ENCODE measurements around the gene UBAC1.
"Not testable (repeated sequence)": the region's sequence is repeated elsewhere in the genome, so short reads cannot be mapped to it uniquely, and the experiment has no call there.

The UBAC1 gene

DNA sequence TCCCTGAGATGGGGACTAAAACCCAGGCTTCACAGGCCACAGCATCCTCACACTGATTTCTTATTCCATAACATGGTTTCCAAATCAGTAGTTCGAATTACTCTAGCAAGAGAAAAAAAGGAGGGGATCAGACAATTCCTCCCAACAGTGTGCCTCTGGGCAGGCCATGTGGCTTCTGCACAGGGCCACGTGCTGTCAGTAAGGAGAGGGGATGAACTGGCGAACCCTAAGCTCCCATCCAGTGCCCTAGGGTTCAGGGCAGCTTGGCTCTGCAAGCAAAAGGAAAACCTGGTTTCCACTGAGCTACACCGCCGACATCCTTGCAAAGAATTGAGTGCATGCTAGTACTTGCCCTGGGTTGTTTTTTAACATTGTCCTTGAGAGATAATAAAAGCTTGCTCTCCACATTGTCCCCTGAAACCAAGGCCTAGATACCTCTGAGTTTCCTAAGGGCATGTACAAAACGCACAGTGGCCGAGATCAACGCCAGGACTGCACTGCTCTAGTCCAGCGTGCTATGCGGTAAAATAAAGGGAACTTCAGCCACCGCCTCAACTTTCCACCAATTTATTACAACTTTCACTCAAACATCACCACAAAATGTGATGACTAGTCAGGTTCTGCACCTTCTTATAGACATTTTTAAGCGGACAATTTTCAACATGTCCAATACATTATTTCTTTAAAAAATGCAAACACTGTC is 58.4 kb downstream of the UBAC1 start:
- no peak for DNase-seq (ENCODE audit: low read depth in 1 of 2, low spot score in 1 of 2)

DNA sequence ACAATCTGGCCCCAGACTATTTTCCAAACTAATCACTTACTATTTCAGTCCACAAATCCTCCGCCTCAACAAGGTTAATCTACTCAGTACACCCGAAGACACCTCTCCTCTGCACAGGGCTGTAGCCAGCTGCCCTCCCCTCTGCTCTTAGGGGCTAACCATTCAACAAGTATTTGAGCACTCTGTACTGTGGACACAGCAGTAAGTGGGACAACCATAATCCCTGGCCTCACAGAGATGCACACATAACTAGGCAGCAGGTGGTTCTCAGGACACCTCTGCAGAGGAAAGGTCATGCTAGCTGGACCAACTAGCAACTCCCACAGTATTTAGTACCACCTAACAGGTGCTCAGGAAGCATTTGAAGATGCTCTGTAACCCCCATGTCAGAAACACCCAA is 59.3 kb downstream of the UBAC1 start:
- DNase-seq (ENCODE audit: low read depth in 1 of 2, low spot score in 1 of 2) = no peak

DNA sequence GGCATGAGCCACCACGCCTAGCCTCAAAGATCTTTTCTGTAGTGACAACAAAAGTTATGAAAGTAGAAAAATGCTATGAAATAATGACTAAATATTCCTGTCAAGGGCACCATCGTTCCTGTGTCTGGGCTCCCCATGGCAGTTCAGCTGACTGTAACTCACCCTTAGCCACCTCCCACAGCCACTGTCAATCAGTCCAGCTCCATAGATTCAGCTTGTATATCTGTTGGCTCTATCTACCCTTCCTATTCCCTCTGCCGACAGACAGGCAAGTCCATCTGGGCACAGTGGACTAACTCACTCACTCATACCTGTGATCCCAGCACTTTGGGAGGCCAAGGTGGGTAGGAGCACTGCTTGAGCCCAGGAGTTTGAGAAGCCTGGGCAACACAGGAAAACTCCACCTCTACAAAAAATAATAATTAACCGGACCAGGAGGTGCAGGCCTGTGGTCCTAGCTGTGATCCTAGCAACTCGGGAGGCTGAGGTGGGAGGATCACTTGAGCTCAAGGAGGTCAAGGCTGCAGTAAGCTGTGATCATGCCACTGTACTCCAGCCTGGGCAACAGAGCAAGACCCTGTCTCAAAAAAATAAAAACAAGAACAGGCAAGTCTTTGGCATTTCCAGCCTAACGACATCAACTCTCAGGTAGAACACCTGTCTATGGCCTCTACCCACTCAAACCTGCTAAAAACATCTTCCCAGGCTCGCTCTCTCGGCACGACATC is 60.0 kb downstream of the UBAC1 start:
- DNase-seq (ENCODE audit: low read depth in 1 of 2, low spot score in 1 of 2) = no peak

DNA sequence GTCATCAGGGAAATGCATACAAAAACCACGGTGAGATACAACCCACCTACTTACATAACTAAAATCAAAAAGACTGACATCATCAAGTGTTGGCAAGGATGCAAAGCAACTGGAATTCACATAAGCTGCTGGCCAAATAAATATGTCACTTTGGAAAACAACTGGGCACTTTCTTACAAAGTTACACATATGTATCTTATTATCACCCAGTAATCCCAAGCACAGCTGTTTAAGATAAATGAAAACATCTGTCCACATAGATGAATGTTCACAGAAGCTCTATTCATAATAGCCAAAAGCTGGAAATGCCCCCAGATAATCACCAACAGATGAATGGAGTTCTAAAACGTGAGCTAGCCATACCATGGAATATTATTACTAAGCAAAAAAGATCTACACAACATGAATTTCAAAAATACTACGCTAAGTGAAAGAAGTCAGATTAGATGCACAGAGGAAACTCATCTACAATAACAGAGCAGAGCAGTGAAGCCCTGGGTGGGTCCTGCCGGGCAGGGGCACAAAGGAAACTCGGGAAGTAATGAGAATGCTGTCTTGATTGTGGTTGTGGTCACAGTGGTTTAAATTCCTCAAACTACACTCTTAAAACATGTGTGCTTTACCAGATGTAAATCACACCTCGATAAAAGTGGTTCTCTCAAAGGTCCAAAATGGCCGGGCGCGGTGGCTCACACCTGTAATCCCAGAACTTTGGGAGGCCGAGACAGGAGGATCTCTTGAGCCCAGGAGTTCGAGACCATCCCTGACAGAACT is 62.4 kb downstream of the UBAC1 start:
- DNase-seq (ENCODE audit: low read depth in 1 of 2, low spot score in 1 of 2) = no peak

DNA sequence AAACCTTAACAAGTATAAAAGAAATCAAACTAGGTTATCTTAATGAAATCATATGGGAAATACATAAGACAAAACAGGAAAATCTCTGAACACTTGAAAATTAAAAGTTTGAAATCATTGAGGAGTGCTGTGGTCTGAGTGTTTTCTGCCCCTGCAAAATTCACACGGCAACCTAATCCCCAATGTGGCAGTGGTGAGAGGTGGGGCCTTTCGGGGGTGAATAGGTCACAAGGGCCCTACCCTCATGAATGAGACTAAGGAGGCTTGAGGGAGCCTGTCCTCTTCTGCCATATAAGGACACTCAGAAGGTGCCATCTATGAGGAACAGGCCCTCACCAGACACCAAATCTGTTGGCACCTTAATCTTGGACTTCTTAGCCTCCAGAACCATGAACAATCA is 64.5 kb downstream of the UBAC1 start:
- DNase-seq (ENCODE audit: low read depth in 1 of 2, low spot score in 1 of 2) = no peak

DNA sequence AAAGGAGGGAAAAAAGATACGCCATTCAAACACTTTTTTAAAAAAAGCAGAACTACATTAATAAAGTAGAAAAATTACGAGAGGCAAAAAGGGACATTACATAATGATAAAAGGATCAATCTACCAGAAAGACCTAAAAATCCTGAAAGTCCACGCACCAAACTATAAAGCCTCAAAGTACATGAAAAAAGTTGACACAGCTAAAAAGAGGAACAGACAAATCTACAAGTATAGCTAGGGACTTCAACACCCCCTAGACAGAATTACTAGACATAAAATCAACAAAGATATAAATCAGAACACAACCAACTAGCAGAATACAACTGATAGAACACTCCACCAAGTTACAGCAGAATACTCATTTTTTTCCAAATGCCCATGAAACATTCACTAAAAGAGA is 65.0 kb downstream of the UBAC1 start:
- DNase-seq (ENCODE audit: low read depth in 1 of 2, low spot score in 1 of 2) = no peak

DNA sequence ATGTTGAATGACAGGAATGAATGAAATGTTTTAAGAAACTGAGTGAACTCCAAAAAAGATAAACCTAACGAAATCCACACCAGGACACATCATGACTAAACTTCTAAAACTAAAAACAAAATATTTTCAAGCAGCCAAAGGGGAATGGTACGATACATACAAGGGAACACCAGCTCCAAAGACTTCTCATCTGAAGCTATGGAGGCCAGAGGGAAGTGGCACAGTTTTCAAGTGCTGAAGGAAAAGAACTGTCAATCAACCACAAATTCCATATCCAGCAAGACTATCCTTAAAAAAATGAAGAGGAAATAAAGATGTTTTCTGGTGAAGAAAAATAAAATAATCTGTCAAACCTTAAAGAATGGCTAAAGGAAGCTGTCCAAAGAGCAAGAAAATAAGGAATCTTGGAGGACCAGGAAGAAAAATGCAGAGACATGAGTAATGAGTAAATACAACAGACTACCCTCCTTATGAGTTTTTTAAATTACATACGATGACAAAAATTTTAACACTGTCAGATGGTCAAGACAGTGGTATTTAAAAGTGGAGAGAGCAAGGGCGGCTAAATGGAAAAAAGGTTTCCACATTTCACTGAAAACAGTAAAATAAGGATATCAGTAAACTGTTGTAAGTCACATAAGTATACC is 65.8 kb downstream of the UBAC1 start:
- no peak for DNase-seq (ENCODE audit: low read depth in 1 of 2, low spot score in 1 of 2)

DNA sequence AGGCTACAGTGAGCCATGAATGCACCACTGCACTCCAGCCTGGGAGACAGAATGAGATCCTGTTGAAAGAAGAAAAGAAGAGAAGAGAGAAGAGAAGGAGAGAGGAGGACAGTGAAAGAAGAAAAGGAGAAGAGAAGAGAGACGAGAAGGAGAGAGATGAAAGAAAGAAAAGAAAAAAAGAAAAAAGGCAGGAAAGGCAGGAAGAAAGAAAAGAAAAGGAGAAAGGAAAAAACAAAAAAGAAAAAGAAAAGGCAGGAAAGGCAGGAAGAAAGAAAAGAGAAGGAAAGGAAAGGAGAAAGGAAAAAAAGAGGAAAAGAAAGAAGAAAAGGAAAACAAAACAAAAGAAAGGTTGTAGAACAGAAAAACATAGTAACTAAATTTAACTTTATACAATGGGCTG is 68.1 kb downstream of the UBAC1 start:
- DNase-seq (ENCODE audit: low read depth in 1 of 2, low spot score in 1 of 2) = no peak

DNA sequence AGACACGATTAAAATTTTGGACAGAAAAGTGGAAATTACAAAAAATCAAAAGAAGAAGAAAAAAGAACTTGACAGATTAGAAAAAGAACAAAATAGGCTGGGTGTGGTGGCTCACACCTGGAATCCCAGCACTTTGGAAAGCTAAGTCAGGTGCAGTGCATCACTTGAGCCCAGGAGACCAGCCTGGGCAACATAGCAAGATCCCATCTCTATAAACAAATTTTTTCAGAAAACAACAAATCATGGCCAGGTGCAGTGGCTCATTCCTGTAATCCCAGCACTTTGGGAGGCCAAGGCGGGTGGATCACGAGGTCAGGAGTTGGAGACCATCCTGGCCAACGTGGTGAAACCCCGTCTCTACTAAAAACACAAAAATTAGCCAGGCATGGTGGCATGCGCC is 68.8 kb downstream of the UBAC1 start:
- not testable (repeated sequence) for DNase-seq (ENCODE audit: low read depth in 1 of 2, low spot score in 1 of 2)

DNA sequence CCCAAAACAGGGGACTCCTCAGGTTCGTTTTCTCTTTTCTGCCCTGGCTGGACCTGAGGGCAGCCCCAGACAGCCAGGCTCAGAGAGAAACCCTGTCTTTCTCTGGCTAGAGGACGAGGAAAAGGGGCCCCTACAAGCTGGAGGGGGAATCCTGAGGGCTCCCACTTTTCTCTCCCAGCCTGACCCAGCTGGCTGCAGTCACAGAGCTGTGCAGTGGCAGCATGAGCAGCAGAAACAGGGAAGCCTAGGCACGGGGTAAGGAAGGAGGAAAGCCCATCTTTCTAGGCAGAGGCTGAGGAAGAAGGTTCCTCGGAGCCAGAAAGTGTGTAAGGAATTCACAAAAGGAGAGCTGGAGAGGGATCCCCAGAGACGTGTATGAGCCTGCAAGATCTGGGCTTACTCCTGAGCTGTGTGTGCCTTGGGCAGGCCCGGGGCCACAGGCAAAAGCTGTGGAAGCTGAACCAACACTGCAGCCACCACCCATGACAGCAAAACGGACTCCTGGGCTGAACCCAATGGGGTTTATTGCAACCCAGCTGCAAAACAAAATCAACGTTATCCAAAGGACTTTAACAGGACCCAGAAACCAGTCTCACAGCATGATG is 70.0 kb downstream of the UBAC1 start:
- DNase-seq (ENCODE audit: low read depth in 1 of 2, low spot score in 1 of 2) = no peak

DNA sequence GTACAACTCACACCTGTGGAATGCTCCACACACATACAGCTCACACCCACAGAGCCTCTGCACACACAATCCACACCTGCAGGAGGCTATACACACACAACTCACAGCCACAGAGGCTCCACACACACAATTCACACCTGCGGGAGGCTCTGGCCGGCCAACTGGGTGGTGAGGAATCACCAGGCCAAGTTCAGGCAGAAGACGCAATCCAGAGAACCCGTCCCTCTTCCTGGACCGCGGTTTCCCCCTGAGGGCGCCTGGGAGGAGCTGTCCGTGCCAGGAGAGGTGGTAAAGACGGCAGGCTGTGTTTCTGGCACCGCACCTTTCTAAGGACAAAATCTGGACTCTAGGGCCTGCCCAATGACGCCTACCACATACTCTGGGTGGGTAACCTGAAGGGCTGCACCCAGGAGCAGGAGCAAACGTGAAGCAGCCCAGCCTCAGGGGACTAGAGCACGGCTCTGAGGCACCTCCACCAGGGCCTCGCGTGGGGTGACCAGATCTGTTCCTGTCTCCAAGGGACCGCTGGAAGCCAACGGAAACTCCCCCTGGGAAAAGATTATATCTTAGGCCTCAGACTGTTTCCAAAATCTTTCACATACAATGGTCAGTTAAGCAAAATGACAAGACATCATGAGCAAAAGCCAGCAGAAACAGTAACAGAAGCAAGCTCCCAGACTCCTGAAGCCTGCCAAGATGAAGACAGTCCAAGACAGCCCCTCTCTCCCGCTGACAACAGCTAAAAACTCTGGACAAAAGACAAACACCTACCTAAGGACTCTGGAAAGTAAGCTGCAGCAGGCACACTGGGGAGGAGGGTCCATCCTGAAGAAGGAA is 70.8 kb downstream of the UBAC1 start:
- no peak for DNase-seq (ENCODE audit: low read depth in 1 of 2, low spot score in 1 of 2)

DNA sequence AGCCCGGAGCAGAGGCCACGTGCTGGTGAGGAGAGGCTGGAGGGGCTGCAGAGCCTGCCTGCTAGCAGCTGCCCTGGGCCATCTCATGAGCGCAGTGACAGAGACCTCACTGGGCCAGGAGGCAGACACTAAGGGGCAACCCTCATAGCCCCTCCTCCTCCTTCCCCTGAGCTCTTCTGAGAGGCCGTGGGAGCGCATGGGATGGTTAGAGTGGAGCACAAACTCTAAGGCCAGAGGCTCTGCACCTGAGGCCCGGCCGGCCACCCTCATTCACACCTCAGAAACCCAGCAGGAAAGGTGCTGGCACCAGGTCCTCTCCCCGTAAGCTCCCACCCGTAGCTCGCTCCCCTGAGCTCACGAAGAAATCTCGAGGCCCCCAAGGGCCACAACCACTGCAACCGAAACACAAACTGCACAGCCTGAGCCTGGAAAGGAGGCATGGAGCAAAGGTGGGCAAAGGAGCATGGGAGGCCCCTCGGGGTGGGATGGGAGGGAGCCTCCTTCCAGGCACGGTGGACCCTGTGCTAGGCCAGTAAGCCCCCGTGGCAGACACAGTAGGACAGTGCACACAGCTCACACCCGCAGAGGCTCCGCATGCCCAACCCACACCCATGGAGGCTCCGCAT is 71.5 kb downstream of the UBAC1 start:
- no peak for DNase-seq (ENCODE audit: low read depth in 1 of 2, low spot score in 1 of 2)

DNA sequence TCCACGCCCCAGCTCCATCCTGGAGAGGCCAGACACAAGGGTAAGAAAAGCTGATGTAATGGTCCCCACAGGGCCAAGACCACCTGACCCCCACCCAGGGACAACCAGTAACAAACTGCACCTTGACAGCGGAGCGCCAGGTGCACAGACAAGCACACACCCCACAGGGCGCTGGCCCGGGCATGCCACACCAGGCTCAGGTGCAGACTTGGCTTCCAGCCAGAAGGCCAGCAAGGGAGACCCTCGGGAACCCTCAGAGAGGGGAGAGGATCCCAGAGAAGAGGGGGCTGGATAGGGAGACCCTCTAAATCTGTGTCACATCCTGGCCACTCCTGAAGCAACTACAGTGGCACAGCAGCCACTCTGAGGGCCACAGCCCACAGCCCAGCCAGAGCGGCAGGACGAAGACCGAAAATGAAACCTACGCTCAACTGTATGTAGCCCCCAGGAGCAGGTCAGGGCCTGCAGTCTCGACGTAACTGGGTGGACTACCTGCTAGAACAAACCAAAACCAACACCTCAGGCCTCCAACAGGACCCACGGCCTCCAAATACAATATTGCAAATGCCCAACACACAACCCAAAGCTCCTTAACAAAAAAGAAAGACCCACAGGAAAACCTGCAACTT is 72.3 kb downstream of the UBAC1 start:
- DNase-seq (ENCODE audit: low read depth in 1 of 2, low spot score in 1 of 2) = no peak

DNA sequence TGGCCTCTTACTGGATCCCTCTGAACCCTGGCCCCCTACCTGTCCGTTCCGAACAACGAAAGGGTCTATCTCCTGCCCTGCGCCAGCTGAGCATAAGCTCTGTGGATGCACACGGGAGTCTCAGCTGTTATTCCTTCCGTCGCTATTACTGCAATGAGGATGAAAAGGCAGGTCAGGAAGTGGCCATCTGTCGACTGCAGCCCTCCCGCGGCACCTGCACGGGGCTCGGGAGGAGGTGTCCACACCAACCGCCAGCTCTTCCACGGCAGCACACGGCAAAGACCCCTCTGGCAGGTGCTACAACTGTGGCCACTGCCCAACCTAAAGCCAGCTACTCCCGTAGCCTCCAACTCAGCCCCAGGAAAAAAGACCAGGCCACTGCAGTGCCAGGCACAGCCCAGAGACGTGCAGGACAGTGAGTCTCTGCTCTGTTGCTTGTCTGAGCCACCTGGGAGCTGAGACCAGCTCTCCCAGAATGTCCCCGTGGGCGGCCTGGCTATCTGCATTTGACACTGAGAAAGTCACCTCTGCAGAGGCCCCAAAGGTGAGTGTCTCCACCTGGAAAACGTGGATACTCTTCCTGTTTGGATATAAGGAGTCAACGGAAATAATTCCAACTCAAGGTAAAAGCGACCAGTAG is 72.9 kb downstream of the UBAC1 start:
- DNase-seq (ENCODE audit: low read depth in 1 of 2, low spot score in 1 of 2) = no peak

DNA sequence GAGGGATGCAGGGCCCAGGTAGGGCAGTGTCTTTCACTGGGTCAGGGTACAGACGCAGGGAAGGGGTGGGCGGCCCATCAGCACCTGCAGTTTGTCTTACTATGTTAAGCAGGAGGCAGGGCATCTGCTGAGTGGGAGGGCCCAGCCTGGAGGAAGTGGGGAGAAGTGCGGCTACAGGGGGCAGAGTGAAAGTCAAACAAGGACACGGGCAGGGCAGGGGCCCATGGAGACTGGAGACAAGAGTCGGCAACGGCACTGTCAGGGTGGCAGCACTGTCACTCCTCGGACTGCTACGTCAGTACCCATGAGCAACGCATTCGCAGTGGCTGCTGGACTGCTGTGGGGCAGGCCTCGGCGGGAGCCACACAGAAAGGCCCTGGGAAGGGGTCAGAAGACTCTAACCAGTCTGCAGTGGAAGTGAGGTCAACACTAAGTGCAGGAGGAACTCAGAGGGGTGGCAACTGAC is 73.6 kb downstream of the UBAC1 start:
- peak in 1 of 2 donors; percentile 14 for DNase-seq (ENCODE audit: low read depth in 1 of 2, low spot score in 1 of 2)

DNA sequence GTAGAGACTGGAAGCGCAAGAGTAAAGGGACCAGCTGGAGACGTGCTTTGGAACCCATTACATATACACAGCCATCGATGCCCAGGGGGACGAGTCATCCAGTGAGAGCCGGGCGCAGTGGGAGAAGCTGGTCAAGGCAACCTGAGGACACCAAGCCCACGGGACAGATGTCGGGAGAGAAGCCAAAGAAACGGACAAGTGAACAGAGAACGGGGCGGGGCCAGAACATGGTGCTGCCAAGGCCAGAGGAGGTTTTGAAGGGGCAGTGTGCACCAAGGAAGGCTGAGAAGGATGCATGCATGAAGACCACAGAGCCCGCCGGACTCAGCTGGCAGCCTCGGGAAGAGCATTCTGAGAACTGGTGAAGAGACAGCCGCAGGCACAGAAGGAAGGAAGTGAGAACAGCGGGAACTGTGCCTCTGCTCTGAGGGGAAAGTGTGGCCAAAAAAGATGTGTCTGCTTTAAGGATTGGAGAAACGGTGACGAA is 74.1 kb downstream of the UBAC1 start:
- DNase-seq (ENCODE audit: low read depth in 1 of 2, low spot score in 1 of 2) = no peak

DNA sequence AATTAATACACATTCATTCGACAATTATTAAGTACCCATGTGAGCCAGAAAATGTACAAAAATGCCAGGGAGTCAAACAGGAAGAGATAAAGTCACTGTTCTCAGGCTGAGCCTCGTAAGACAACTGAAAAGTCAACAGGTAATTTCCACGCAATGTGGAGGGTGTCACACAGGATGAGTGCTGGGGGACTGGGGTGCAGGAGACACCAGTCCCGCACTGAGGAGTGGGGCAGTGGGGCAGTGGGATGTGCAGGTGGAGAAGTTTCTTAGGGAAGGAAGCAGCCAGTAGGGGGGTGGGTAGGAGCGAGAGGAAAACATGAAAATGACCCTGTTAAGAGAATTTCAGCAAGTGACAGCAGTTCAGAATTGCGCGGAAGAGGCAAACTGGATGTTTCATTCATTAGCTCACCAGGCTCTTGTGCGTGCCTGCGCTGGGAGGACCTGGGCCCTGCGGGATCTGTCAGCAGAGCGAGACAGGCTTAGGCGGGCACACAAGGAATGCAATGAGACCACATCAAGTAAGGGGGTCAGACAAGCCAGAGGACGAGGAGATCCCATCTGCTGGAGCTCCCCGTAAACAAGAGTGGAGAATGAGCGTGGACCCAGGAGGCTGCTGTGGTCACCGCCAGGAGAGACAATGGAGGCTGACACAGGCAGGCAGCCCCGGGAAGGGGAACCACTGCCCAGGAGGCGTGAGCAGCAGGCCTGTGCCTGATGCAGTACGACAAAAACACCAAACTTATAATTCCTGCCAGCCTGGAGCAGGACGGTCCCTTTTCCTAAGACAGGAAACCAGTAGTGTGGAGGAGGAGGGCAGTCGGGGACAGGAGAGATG is 74.8 kb downstream of the UBAC1 start:
- DNase-seq (ENCODE audit: low read depth in 1 of 2, low spot score in 1 of 2) = no peak

Measured in stimulated activated CD4-positive, alpha-beta T cell treated with anti-CD3 and anti-CD28 coated beads, Interleukin-15, amount 100 ng/mL, for 1 hour (primary cell).